A549 (cell line): ENCODE results near the gene GRIA2. TPM values are rescaled to one million over a fixed set of nuclear protein-coding genes. Genes with fewer than 3 reads are reported as not detected.

Source experiments
- ATAC-seq, 2 experiments: fragments of 200-7000 bp in 1 of 2; fragments of >200 bp in 1 of 2; cut with Nextera tagmentation in 1 of 2; cut with Tn5 transposase in 1 of 2; 3 replicates each; pipeline versions ENCODE4 v1.8.0 to v1.9.1; 2018 to 2020; ENCODE audit warnings: mild to moderate bottlenecking in 1 of 2, moderate library complexity in 1 of 2
- CTCF ChIA-PET: fragments of 300-600 bp; sonication (Branson Sonifier 250); formaldehyde crosslinking; extraction: SDS; loops from one replicate; lab custom pipeline; 2021; ENCODE audit warnings: antibody characterized with exemption, inconsistent platforms; lab: Yijun Ruan, JAX
- POLR2A ChIA-PET: fragments of 350-600 bp; formaldehyde crosslinking; extraction: SDS; loops from one replicate; lab custom pipeline; 2021; ENCODE audit warnings: antibody characterized with exemption, inconsistent platforms; lab: Yijun Ruan, JAX
- DNase-seq, 2 experiments: peaks; one replicate each; pipeline versions ENCODE4 v3.0.0 to v3.0.0-alpha.2; 2011 to 2016; ENCODE audit warnings: low read depth in 1 of 2, low spot score in 1 of 2
- FAIRE-seq: peaks from 2 replicates; lab custom pipeline; 2011; peaks lifted over from hg19 to GRCh38; lab: Jason Lieb, UNC
- H3K27ac ChIP-seq, 2 experiments: fragments of >200 bp; sonication (Bioruptor Twin); formaldehyde crosslinking; 3 replicates each; pipeline ENCODE4 v1.5.1; 2016 to 2017
- H3K4me1 ChIP-seq: fragments of >200 bp; sonication (Bioruptor Twin); formaldehyde crosslinking; 3 replicates; pipeline ENCODE4 v1.6.1; 2016
- H3K4me2 ChIP-seq: fragments of >200 bp; sonication (Bioruptor Twin); formaldehyde crosslinking; 3 replicates; pipeline ENCODE4 v1.6.1; 2016
- H3K4me3 ChIP-seq: fragments of >200 bp; sonication (Bioruptor Twin); formaldehyde crosslinking; 3 replicates; pipeline ENCODE4 v1.5.1; 2016
- H3K9me3 ChIP-seq: fragments of >200 bp; sonication (Bioruptor Twin); formaldehyde crosslinking; 3 replicates; pipeline ENCODE4 v1.6.1; 2016
- BCL3 ChIP-seq: fragments of >200 bp; sonication (Bioruptor Twin); formaldehyde crosslinking; IDR thresholded peaks from 3 replicates; pipeline ENCODE4 v1.6.1; 2016
- BHLHE40 ChIP-seq: IDR thresholded peaks from 2 replicates; pipeline ENCODE4 v1.6.1; 2012; ENCODE audit warnings: low read depth, low read length, inconsistent platforms
- CBX2 ChIP-seq: fragments of 200-600 bp; sonication (generic); IDR thresholded peaks from 2 replicates; pipeline ENCODE4 v1.6.1; 2016; ENCODE audit warnings: low read depth, mild to moderate bottlenecking, borderline replicate concordance
- CHD2 ChIP-seq: fragments of 150-350 bp; IDR thresholded peaks from 2 replicates; pipeline ENCODE4 v1.6.1; 2014; ENCODE audit warnings: low read length; ENCODE audit not compliant: partially characterized antibody
- EP300 ChIP-seq, 2 experiments: fragments of >200 bp; sonication (Bioruptor Twin); formaldehyde crosslinking; IDR thresholded peaks; 2 replicates in 1 of 2; 3 replicates in 1 of 2; pipeline ENCODE4 v1.6.1; 2016 to 2017
- HEYL ChIP-seq: fragments of 250-450 bp; sonication (Bioruptor Pico); IDR thresholded peaks from 2 replicates; pipeline ENCODE4 v1.8.0; 2021; ENCODE audit warnings: mild to moderate bottlenecking, moderate library complexity
- HMGXB4 ChIP-seq: fragments of 250-450 bp; sonication (Bioruptor Pico); IDR thresholded peaks from 2 replicates; pipeline ENCODE4 v1.5.0; 2021; ENCODE audit warnings: mild to moderate bottlenecking, moderate library complexity, borderline replicate concordance
- HOXB13 ChIP-seq: fragments of 250-450 bp; sonication (Bioruptor Pico); IDR thresholded peaks from 2 replicates; pipeline ENCODE4 v1.5.0; 2020; ENCODE audit warnings: low read depth, mild to moderate bottlenecking, moderate library complexity
- MAFK ChIP-seq: fragments of 450-650 bp; IDR thresholded peaks from 2 replicates; pipeline ENCODE4 v1.6.1; 2014; ENCODE audit not compliant: partially characterized antibody
- MAZ ChIP-seq: fragments of 150-350 bp; IDR thresholded peaks from 2 replicates; pipeline ENCODE4 v1.6.1; 2014; ENCODE audit warnings: antibody characterized with exemption, low read depth, low read length, borderline replicate concordance
- NPAS2 ChIP-seq: fragments of 250-450 bp; sonication (Bioruptor Pico); IDR thresholded peaks from 2 replicates; pipeline ENCODE4 v1.8.0; 2022; ENCODE audit warnings: mild to moderate bottlenecking, moderate library complexity, borderline replicate concordance
- POLR2A ChIP-seq: IDR thresholded peaks from 2 replicates; pipeline ENCODE4 v1.6.1; 2012; ENCODE audit warnings: mild to moderate bottlenecking, low read length
- RARB ChIP-seq: fragments of 250-450 bp; sonication (Bioruptor Pico); IDR thresholded peaks from 2 replicates; pipeline ENCODE4 v1.8.0; 2021; ENCODE audit warnings: mild to moderate bottlenecking, moderate library complexity
- RCOR1 ChIP-seq: fragments of 150-350 bp; IDR thresholded peaks from 2 replicates; pipeline ENCODE4 v1.6.1; 2014; ENCODE audit warnings: antibody characterized with exemption, low read length, low read depth
- USF2 ChIP-seq: fragments of 450-650 bp; IDR thresholded peaks from 2 replicates; pipeline ENCODE4 v1.6.1; 2014; ENCODE audit warnings: antibody characterized with exemption
- WGBS: methylation state at CpG from one replicate; pipeline ENCODE4 v1.1.6; 2017; ENCODE audit errors: missing lambda C conversion rate; 5-methylcytosine and 5-hydroxymethylcytosine counted together
- polyA plus RNA-seq, 4 experiments: library from polyadenylated mRNA; depleted of rRNA in 3 of 4; stranded (reverse); fragments of >200 nt; fragmentation: RNase III in 1 of 4; extraction: RNeasy Plus Mini Kit Qiagen cat#74134 plus additional on column Dnase treatment in 1 of 4; gene quantifications; 2 replicates in 3 of 4; 3 replicates in 1 of 4; pipeline ENCODE4 v1.2.3, GENCODE V29; 2011 to 2017
- TF ChIP-seq, protein P1 (sequence below): fragments of 200-600 bp; sonication (generic); IDR thresholded peaks from 2 replicates; pipeline ENCODE4 v1.6.1; 2016; ENCODE audit warnings: antibody characterized with exemption, mild to moderate bottlenecking, moderate library complexity
- TF ChIP-seq, protein P2 (sequence below): IDR thresholded peaks from 2 replicates; pipeline ENCODE4 v1.6.1; 2012

The GRIA2 gene
- polyA plus RNA-seq, 2 of the 4 experiments (the other 2 are of a cell fraction) = 0.08 TPM; not detected in 1

DNA sequence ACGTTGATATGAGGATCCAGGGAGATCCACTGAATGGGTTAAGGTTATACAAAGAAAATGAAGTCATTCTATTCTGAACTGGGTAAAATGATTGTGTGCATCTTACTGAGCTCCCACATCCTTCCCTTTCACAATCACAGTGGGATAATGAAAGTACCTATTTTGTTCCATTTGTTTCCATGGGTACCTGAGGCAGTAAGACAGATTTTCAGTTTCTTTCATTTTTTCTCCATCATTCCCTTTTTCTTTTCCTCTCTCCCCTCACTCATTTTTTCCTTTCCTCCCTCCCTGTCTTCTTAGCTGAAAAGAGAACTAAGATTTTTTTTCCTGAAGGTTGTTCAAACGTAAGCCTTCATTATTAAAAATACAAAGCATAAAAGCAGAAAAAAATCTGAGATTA, 4.6 kb downstream of the GRIA2 start:
- no peak for FAIRE-seq
- ATAC-seq = no peak
- Histone ChIP-seq H3K9me3 (no peaks in the 10 kb centered on the region), H3K4me3 (no peak overlapping the region), H3K4me1 (0 out of 3 replicates have a peak, but pooled peaks cover 3% of the 10 kb centered on the region), H3K4me2 (no peak overlapping the region)
- ChIA-PET POLR2A (no interaction called here), CTCF (no interaction called here)
- 5% methylated on average over 2 of the region's 2 CpGs for WGBS
- TF ChIP-seq MAFK (no peak), CBX2 (no peak), EP300 (IDR thresholded peaks at IDR 0.05) (no peak), CHD2 (no peak), HMGXB4 (CRISPR knock-in tag) (no peak), BCL3 (no peak), NPAS2 (CRISPR knock-in tag) (no peak)
- TF ChIP-seq, protein P1, sequence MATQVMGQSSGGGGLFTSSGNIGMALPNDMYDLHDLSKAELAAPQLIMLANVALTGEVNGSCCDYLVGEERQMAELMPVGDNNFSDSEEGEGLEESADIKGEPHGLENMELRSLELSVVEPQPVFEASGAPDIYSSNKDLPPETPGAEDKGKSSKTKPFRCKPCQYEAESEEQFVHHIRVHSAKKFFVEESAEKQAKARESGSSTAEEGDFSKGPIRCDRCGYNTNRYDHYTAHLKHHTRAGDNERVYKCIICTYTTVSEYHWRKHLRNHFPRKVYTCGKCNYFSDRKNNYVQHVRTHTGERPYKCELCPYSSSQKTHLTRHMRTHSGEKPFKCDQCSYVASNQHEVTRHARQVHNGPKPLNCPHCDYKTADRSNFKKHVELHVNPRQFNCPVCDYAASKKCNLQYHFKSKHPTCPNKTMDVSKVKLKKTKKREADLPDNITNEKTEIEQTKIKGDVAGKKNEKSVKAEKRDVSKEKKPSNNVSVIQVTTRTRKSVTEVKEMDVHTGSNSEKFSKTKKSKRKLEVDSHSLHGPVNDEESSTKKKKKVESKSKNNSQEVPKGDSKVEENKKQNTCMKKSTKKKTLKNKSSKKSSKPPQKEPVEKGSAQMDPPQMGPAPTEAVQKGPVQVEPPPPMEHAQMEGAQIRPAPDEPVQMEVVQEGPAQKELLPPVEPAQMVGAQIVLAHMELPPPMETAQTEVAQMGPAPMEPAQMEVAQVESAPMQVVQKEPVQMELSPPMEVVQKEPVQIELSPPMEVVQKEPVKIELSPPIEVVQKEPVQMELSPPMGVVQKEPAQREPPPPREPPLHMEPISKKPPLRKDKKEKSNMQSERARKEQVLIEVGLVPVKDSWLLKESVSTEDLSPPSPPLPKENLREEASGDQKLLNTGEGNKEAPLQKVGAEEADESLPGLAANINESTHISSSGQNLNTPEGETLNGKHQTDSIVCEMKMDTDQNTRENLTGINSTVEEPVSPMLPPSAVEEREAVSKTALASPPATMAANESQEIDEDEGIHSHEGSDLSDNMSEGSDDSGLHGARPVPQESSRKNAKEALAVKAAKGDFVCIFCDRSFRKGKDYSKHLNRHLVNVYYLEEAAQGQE = no peak
- TF ChIP-seq, protein P2, sequence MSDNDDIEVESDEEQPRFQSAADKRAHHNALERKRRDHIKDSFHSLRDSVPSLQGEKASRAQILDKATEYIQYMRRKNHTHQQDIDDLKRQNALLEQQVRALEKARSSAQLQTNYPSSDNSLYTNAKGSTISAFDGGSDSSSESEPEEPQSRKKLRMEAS = no peak
- TF ChIP-seq, all 56 proteins: peak for 0
- H3K27ac ChIP-seq = no peak overlapping the region
- DNase-seq = no peak

DNA sequence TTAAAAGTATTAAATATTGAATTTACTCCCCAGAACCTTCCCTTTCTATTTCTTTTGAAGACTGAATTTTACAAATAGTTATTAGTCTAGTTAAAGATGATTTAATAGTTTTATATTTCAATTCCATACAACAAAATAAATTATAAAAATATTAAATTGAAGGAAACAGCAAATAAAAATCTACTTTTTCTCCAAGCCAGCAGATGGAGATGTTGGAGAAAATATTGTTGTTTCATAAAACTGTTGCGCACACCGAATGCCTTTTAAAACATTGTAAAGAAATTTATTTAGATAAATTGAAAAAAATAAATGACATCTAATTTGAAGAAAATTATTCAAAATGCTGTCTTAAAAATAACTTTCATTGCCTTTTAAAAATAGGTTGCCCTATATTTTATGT, 5.5 kb downstream of the GRIA2 start:
- TF ChIP-seq MAFK = no peak
- TF ChIP-seq CHD2 = no peak
- no peak for TF ChIP-seq RCOR1
- TF ChIP-seq POLR2A = no peak
- no peak for TF ChIP-seq BHLHE40
- no peak for TF ChIP-seq MAZ
- TF ChIP-seq HOXB13 (CRISPR knock-in tag) = no peak
- TF ChIP-seq USF2 = no peak
- no peak for TF ChIP-seq HEYL (CRISPR knock-in tag)
- no peak for TF ChIP-seq RARB
- TF ChIP-seq, all 56 proteins: peak for 0

More for the DNA sequence above, 5.5 kb downstream of the GRIA2 start:
- ChIA-PET POLR2A (no interaction called here), CTCF (no interaction called here)
- Histone ChIP-seq H3K4me1 (0 out of 3 replicates have a peak, but pooled peaks cover 3% of the 10 kb centered on the region), H3K4me3 (no peak overlapping the region), H3K4me2 (no peak overlapping the region), H3K9me3 (no peaks in the 10 kb centered on the region), H3K27ac (no peak overlapping the region)
- DNase-seq (no peak), FAIRE-seq (no peak), ATAC-seq (no peak)
- WGBS = 86% methylated on average over 2 of the region's 2 CpGs
